HPDE6-E6E7 (cell line): ENCODE results near the gene ZNF432.
"Not testable (repeated sequence)": the region's sequence is repeated elsewhere in the genome, so short reads cannot be mapped to it uniquely, and the experiment has no call there.

Experiments
- DNase-seq: peaks from one replicate; pipeline ENCODE4 v3.0.0; 2011; ENCODE audit warnings: missing footprints; ENCODE audit errors: extremely low spot score

Gene ZNF432

DNA sequence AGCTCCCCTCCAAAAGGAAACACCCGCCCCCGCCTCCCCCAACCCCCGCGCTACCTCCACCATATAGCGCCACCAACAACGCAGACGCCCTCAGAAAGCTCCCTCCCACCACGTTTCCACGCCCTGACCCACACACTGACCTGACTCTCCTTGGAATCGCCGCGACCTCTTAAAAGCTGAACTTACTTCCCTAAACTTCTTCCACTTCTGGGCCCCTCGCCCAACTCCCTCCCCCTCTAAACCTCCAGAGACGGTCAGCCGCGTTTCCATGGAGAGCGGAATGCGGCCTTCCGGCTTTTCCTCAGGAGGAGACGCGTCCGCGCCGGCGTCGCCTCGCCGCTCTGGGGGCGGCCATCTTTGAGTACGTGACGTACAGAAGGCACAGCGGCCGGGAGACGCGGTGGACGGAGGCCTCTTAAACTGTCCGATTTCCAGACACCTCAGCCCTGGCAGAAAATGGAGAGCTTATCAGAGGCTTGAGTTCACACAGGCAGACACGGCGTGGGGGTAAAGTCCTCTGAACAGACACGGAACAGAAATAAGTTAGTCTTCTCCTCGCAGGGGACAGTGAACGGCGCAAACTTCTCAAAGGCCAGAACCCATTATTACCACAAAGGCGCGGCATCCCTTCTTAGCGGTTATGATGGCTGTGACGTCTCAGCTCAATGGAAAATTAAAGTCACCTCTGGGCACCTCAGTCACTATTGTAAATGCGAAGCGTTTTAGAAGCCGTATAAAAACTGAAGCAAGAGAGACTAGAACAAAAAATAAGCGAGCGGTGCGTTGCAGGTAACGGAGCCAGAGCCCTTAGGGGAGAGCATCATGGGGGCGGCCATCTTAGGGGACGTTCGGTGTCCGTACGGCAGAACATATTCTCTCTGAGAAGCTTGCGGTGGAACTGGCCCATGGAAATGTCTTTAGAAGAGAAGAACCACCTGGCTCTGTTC, at the start of gene ZNF432:
TSS of gene ZNF432 (minus strand) at position 284 of the 947 bp plus-strand sequence. CDS start 1,970 bp downstream, outside the sequence.
- DNase-seq = peak; percentile 88

DNA sequence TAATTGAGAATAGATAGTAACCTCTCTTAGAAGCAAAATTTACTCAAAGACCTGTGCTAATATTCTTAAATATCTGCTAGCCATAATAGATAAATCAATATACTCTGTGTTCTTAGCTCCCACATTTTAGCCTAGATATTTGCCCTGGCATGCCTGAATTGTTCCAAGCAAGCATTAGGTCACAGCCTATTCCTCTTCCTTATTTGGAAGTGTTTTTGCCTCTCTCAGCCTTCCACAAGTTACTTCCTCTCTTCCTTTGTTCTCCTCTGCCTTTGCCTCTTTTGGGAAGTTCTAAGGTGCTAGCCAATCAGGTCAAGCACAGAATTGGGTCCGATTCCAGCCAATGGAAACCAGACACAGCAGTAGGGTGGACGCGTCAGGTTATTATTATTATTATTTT, 47.8 kb upstream of the ZNF432 start:
- DNase-seq = not testable (repeated sequence)

DNA sequence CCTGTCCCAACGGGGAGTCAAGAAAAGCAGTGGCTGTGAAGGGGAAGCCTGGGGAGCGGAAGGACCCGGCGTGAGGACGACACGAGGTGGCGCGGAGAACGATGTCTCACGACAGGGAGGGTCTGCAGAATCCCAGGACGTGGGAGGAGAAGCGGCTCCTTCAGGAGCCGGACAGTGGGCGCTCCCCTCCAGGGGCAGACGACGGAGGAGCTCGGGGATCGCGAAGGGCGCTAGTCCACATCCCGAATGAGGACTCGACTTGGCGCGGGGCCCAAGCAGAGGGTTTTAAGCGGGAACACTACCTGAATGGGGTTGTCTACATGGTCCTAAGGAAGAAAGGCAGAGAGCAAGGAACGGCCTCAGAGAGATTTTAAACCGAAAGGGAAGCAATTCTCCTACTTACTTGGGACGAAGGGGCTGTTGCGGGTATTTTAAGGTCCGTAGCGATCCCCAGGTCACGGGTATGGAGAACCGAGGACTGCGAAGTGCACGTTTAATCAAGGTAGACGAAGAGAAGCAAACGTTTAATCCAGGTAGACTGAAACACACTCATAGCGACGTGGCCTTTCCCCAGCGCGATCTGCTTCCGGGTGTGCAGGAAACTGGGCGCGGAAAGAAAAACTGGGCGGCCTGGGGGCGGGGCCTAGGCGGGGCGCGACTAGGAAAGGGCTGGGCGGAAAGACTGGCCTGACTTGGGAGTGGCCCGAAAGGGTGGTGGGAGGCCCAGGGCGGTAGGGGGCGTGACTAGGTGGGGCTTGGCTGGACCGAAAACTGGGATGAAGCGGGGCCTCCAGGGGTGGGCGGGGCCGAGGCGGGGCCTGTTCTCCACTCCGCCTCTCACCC, 46.8 kb upstream of the ZNF432 start, which contains the start of gene ZNF841:
TSS of gene ZNF841 (minus strand) at position 594 of the 843 bp plus-strand sequence. CDS start 10,964 bp downstream, outside the sequence.
- peak; percentile 76 for DNase-seq

DNA sequence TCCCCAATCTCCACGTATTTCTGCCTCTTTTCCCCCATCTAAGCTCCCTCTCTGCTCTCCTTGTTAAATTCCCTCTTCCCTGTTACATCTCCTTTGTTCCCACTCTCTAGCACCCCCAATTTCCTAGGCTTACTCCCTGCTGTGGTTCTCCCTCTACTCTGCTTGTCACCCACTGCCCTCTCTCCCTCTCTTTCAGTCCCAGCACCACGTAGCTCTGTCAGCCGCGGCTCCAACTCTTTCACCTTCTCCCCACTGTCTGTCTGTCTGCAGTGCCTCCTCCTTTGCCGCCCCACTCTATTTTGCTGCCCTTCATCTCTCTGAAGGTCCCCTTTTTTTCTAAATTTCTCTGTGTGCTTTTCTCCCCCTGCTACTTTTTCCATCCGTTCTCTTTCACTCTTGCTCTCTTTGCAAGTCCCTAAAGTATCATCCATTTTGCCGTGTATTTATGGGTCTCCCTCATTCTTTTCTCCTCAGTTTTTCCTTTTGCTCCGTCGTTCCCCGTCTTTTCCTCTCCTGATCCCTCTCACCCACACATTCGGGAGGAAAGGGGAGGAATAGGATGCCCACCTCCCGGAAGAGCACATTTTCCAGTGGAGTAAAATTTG, 46.0 kb upstream of the ZNF432 start:
- no peak for DNase-seq

DNA sequence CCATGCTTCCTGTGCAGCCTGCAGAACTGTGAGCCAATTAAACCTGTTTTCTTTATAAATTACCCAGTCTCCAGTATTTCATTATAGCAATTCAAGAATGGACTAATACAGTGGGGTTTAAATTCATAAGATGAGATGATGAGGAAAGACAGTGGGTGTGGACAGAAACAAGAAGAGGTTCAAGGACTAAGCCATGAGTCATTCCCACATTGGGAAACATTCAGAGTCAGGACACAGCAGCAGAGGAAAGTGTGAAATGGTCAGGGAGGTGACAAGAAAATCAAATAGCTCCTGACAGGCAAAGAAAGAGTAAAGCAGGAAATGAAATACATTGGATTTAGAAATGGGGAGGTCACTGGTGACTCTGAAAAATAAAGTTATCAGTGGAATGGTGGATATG, 37.8 kb upstream of the ZNF432 start:
- DNase-seq = no peak

DNA sequence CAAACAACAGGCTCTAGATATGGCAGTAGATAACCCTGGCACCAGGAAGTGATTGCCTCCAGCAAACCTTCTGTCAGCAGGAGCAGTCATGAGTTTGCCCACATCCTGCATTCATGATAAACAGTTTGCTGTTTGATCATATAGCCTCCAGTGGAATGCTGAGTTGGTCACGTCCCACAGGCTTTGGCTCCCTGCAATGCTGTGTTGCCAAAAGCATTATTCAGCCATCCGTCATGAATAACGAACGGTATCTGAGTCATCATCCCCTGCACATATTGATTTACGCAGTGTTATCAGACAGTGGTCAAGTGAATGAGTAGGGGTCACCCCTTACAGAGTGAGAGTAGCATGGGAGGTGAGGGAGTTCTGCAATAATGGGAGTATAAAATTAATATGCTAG, 21.9 kb upstream of the ZNF432 start:
- no peak for DNase-seq

DNA sequence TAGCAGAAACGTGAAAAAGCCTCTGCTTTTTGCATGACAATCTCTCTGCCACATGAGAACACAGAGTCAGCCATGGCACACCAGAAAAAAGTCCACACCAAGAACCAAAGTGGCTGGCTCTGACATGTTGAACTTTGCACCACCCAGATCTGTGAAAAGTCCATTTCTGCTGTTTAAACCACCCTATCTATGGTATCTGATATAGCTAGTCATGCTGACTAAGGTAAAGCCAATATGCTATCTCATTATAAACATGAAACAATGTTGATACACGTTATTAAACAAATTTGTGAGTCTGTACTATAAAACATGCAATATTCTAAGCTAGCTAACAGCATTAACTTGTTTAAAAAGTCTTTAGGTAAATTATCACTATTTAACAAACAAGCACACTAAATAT, 21.0 kb upstream of the ZNF432 start:
- DNase-seq = no peak

DNA sequence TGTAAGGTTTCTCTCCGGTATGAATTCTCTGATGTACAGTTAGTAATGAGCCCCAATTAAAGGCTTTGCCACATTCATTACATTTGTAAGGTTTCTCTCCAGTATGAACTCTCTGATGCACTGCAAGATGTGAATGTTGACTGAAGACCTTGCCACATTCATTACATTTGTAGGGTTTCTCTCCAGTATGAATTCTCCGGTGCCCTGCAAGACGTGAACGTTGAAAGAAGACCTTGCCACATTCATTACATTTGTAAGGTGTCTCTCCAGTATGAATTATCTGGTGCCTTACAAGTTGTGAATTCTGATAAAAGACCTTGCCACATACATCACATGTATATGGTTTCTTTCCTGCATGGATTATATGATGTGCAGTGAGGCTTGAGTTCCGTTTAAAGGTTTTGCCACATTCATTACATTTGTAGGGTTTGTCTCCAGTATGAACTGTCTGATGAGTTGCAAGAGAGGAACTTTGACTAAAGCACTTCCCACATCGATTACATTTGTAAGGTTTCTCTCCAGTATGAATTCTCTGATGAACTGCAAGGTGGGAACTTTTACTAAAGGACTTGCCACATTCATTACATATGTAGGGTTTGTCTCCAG, 17.7 kb upstream of the ZNF432 start:
- no peak for DNase-seq

DNA sequence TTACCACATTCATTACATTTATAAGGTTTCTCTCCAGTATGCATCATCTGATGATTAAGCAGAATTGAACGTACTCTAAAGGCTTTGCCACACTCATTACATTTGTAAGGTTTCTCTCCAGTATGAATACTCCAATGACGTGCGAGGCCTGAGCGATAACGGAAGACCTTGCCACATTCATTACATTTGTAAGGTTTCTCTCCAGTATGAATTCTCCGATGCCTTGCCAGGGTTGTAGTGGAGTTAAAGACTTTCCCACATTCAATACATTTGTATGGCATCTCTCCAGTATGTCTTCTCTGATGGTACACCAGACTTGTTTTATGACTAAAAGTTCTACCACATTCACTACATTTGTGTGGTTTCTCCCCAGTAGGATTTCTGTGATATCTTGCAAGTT, 16.8 kb upstream of the ZNF432 start:
- no peak for DNase-seq

DNA sequence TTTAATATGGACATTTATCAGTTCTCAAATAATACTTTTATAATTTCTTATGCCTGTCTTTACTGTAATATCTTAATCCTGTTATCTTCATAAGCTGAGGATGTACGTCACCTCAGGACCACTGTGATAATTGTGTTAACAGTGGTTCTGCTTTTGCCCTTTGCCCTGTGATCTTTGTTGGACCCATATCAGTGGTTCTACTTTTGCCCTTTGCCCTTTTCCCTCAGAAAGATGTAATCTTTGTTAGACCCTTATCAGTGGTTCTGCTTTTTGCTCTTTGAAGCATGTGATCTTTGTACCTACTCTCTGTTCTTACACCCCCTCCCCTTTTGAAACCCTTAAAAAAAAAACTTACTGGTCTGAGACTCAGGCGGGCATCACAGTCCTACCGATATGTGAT, 7.8 kb upstream of the ZNF432 start:
- not testable (repeated sequence) for DNase-seq

DNA sequence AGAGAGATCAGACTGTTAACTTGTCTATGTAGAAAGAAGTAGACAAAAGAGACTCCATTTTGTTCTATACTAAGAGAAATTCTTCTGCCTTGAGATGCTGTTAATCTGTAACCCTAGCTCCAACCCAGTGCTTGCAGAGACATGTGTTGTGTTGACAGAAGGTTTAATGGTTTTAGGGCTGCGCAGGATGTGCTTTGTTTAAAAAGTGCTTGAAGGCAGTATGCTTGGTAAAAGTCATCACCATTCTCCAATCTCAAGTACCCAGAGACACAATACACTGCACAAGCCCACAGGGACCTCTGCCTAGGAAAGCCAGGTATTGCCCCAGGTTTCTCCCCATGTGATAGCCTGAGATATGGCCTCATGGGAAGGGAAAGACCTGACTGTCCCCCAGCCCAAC, 3.1 kb upstream of the ZNF432 start:
- DNase-seq = not testable (repeated sequence)

DNA sequence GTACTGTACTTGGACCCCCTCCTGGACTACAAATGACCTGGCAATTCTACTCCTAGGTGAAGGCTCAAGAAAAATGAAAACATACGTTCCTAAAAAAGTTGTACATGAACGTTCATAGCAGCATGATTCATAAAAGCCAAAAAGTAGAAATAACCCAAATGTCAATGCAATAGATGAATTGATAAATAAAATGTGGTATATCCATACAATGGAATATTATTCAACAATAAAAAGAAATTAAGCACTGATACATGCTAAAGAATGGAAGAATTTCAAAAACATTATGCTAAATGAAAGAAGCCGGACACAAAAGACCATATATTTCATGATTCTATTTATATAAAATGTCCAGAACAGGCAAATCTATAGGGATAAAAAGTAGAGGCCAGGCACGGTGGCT, 9.5 kb downstream of the ZNF432 start:
- DNase-seq = no peak

DNA sequence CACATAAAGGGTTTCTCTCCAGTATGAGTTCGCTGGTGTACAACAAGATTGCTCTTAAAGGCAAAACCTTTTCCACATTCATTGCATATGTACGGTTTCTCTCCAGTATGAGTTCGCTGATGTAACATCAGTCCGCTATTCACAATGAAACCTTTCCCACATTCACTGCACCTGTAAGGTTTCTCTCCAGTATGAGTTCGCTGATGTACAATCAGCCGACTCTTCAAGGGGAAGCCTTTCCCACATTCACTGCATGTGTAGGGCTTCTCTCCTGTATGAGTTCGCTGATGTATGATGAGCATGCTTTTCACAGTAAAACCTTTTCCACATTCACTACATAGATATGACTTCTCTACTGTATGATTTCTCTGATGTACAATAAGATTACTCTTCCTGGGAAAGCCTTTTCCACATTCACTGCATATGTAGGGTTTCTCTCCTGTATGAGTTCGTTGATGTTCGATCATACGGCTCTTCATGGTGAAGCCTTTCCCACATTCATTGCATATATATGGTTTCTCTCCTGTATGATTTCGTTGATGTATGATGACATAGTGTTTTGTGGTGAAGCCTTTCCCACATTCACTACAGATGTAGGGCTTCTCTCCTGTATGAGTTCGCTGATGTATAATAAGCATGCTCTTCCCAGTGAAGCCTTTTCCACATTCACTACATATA, 14.4 kb downstream of the ZNF432 start:
- no peak for DNase-seq

DNA sequence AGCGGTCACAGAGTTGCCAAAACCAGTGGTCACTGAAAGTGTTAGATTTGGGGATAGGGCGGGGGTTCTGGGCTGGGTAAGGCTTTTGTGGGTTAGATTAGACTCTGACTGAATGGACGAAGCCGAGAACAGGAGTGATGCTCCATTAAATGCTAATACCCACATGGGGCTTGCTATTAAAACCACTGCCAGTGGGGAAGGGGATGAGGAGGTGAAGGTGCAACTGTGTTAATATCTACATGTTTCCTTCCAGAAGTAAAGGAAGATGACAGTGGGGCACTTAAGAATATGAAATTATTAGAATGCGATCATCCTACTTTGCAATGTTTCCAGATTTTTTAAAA, 19.9 kb downstream of the ZNF432 start:
- DNase-seq = no peak

DNA sequence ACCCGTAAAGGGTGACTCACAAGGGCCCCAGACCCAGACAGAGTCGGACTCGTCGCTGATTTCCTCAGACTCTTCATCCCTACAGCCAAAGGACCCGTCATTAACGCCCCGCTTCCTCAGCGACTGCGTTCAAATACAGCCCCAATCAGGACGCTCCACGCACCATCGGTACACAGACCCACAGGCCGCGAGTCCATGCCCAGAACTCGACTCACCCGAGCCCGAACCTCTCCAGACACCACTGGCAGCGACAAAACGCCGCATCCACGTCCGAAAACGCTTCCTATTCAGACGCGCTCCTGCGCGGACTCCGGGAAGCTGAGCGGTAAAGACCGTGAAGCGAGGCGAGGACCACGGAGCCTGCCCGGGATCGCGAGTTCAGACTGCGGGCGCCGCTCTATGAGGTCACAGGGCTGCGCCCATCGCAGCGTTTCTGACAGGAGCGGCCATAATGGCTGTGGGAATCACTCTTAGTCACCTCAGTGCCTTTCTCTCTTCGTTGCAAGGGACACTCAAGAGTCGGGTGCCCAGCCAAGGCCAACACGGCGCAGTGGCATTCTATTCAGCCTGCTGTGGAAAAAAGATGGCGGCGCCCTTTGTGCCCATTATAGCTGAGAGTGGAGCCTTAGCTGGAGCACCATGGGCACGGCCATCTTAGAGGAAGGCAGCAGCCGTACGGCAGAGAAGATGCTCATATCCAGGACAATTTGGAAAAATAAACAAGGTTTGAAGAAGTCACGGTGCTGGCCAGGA, 20.4 kb downstream of the ZNF432 start, which contains the start of gene ZNF614:
TSS of gene ZNF614 (minus strand) at position 353 of the 753 bp plus-strand sequence. CDS start 2,634 bp downstream, outside the sequence.
- peak; percentile 84 for DNase-seq

DNA sequence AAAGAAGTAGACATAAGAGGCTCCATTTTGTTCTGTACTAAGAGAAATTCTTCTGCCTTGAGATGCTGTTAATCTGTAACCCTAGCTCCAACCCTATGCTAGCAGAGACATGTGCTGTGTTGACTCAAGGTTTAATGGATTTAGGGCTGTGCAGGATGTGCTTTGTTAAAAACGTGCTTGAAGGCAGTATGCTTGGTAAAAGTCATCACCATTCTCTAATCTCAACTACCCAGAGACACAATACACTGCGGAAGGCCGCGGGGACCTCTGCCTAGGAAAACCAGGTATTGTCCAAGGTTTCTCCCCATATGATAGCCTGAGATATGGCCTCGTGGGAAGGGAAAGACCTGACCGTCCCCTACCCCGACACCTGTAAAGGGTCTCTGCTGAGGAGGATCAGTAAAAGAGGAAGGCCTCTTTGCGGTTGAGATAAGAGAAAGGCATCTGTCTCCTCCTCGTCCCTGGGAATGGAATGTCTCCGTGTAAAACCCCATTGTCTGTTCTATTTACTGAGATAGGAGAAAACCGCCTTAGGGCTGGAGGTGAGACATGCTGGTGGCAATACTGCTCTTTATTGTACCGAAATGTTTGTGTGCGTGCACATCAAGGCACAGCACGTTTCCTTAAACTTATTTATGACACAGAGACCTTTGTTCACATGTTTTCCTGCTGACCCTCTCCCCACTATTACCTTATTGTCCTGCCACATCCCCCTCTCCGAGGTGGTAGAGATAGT, 22.2 kb downstream of the ZNF432 start:
- not testable (repeated sequence) for DNase-seq

DNA sequence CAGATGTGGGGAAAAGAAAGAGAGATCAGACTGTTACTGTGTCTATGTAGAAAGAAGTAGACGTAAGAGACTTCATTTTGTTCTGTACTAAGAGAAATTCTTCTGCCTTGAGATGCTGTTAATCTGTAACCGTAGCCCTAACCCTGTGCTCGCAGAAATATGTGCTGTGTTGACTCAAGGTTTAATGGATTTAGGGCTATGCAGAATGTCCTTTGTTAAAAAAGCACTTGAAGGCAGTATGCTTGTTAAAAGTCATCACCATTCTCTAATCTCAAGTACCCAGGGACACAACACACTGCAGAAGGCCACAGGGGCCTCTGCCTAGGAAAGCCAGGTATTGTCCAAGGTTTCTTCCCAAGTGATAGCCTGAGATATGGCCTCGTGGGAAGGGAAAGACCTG, 24.2 kb downstream of the ZNF432 start:
- DNase-seq = not testable (repeated sequence)

DNA sequence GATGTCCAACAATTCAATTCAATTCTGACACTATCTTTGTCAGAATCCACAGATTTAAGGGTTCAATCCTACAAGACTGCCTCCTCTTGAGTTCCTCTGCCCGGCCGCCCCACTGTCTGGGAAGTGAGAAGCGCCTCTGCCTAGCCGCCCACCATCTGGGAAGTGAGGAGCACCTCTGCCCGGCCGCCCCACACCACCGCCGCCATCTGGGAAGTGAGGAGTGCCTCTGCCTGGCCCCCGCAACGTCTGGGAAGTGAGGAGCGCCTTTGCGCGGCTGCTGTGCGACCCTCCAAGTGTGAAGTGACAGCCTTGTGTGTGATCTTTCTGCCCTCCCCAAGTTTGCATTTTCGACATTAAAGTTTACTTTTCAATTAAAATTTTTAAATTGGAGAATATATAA, 26.4 kb downstream of the ZNF432 start:
- no peak for DNase-seq

DNA sequence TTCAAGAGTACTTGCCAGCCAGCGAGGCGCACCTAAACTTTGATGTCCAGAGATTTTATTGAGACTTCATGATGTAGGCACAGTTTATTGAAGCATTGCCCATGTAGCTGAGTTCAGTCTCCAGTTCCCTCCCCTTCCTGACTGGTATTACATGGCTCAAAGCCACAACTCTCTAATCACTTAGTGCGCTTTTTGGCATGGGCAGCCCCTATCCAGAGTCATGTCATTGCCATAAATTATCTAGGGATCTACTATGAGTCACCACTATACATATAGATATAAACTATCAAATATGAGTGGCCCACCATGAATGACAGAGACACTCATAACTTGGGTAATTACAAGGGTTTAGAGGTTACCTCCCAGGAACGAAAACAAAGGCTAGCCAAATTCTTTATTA, 28.1 kb downstream of the ZNF432 start:
- DNase-seq = no peak

DNA sequence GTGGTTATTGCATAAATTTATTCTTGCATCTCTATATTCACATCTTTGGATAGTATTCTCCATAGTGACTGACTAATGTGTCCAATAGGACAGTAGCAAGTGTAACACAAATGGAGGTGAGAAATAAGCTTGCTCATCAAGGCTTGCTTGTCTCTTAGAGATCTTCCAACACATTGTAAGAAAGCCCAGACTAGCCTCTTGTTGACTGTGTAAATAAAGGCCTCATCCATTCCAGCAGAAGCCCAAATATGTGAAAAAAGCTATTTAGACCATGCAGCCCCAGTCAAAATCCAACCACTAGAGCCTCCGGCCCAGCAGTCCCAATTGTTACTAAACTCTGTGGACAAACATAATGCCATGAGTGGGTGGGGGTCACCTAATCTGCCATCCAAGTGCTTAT, 38.0 kb downstream of the ZNF432 start:
- no peak for DNase-seq
